ENCODE measurements around the gene CAMK4. TPM values are rescaled to one million over a fixed set of nuclear protein-coding genes. Genes with fewer than 3 reads are reported as not detected.
"Not testable (repeated sequence)": the region's sequence is repeated elsewhere in the genome, so short reads cannot be mapped to it uniquely, and the experiment has no call there.

CAMK4 gene
- polyA plus RNA-seq, 3 donors from 2014 or later = 0.86 to 4.5 (median 1.8) TPM

- no peaks in the 10 kb centered on the region for H3K4me1 Mint-ChIP-seq
- peaks cover 1 to 14% (median 6%) of the 10 kb centered on the region in 6 donors for H3K9me3 Mint-ChIP-seq
- no peaks in the 10 kb centered on the region for H3K36me3 Mint-ChIP-seq
- DNase-seq = no peak
- H3K27ac Mint-ChIP-seq = no peak overlapping the region
- H3K4me3 Mint-ChIP-seq = no peak overlapping the region
- H3K27me3 Mint-ChIP-seq (ENCODE audit: low read depth in 3 of 3) = no peaks in the 10 kb centered on the region
Measured at GRCh38 chr5:111321376-111321775, 97.2 kb downstream of the CAMK4 start.

GRCh38 chr5:111326551-111326950 lies 102.4 kb downstream of the CAMK4 start:
- H3K9me3 Mint-ChIP-seq = peaks cover 0 to 15% (median 7%) of the 10 kb centered on the region in 6 donors
- no peaks in the 10 kb centered on the region for H3K27me3 Mint-ChIP-seq (ENCODE audit: low read depth in 3 of 3)
- no peak overlapping the region for H3K4me3 Mint-ChIP-seq
- no peak overlapping the region for H3K27ac Mint-ChIP-seq
- no peaks in the 10 kb centered on the region for H3K36me3 Mint-ChIP-seq
- no peak for DNase-seq
- no peaks in the 10 kb centered on the region for H3K4me1 Mint-ChIP-seq

- H3K36me3 Mint-ChIP-seq = no peaks in the 10 kb centered on the region
- no peak for DNase-seq
- peaks cover 0 to 6% (median 3%) of the 10 kb centered on the region in 6 donors for H3K9me3 Mint-ChIP-seq
- no peak overlapping the region for H3K27ac Mint-ChIP-seq
- no peak overlapping the region for H3K4me3 Mint-ChIP-seq
- H3K4me1 Mint-ChIP-seq = no peaks in the 10 kb centered on the region
- H3K27me3 Mint-ChIP-seq (ENCODE audit: low read depth in 3 of 3) = peaks cover 0 to 5% (median 0%) of the 10 kb centered on the region in 3 donors
Measured at GRCh38 chr5:111337133-111337532, 112.9 kb downstream of the CAMK4 start.

- Mint-ChIP-seq H3K36me3 (no peaks in the 10 kb centered on the region), H3K27me3 (ENCODE audit: low read depth in 3 of 3) (peaks cover 0 to 5% (median 0%) of the 10 kb centered on the region in 3 donors), H3K4me3 (no peak overlapping the region), H3K9me3 (peaks cover 0 to 7% (median 3%) of the 10 kb centered on the region in 6 donors), H3K27ac (no peak overlapping the region), H3K4me1 (no peaks in the 10 kb centered on the region)
- DNase-seq = peak in 1 of 3 donors; percentile 0
Measured at GRCh38 chr5:111337688-111338087, 113.5 kb downstream of the CAMK4 start.

- H3K27ac Mint-ChIP-seq = no peak overlapping the region
- H3K4me1 Mint-ChIP-seq = no peaks in the 10 kb centered on the region
- no peaks in the 10 kb centered on the region for H3K36me3 Mint-ChIP-seq
- no peak overlapping the region for H3K4me3 Mint-ChIP-seq
- peaks cover 0 to 6% (median 3%) of the 10 kb centered on the region in 3 donors for H3K27me3 Mint-ChIP-seq (ENCODE audit: low read depth in 3 of 3)
- peaks cover 0 to 7% (median 1%) of the 10 kb centered on the region in 6 donors for H3K9me3 Mint-ChIP-seq
- no peak for DNase-seq
Measured at GRCh38 chr5:111345731-111346130, 121.5 kb downstream of the CAMK4 start.

- no peak overlapping the region for H3K27ac Mint-ChIP-seq
- no peaks in the 10 kb centered on the region for H3K36me3 Mint-ChIP-seq
- no peak for DNase-seq
- H3K4me3 Mint-ChIP-seq = no peak overlapping the region
- peaks cover 0 to 5% (median 3%) of the 10 kb centered on the region in 3 donors for H3K27me3 Mint-ChIP-seq (ENCODE audit: low read depth in 3 of 3)
- H3K4me1 Mint-ChIP-seq = no peaks in the 10 kb centered on the region
- H3K9me3 Mint-ChIP-seq = peaks cover 0 to 3% (median under 1%) of the 10 kb centered on the region in 6 donors
Measured at GRCh38 chr5:111347021-111347420, 122.8 kb downstream of the CAMK4 start.

- DNase-seq = no peak
- Mint-ChIP-seq H3K27ac (no peak overlapping the region), H3K9me3 (peaks cover 0 to 2% (median 0%) of the 10 kb centered on the region in 6 donors), H3K27me3 (ENCODE audit: low read depth in 3 of 3) (peaks cover 0 to 5% (median 3%) of the 10 kb centered on the region in 3 donors), H3K4me3 (no peak overlapping the region), H3K36me3 (no peaks in the 10 kb centered on the region), H3K4me1 (no peaks in the 10 kb centered on the region)
Measured at GRCh38 chr5:111348661-111349329, 124.6 kb downstream of the CAMK4 start.

- Mint-ChIP-seq H3K9me3 (peaks cover 0 to 6% (median 0%) of the 10 kb centered on the region in 6 donors), H3K4me1 (no peaks in the 10 kb centered on the region), H3K36me3 (no peaks in the 10 kb centered on the region), H3K4me3 (no peak overlapping the region), H3K27me3 (ENCODE audit: low read depth in 3 of 3) (peaks cover 0 to 2% (median 1%) of the 10 kb centered on the region in 3 donors), H3K27ac (no peak overlapping the region)
- DNase-seq = no peak
Measured at GRCh38 chr5:111349429-111349828, 125.2 kb downstream of the CAMK4 start.

GRCh38 chr5:111353035-111353434 lies 128.9 kb downstream of the CAMK4 start:
- H3K27ac Mint-ChIP-seq = no peak overlapping the region

GRCh38 chr5:111358726-111359125 lies 134.5 kb downstream of the CAMK4 start:
- DNase-seq; H3K36me3 Mint-ChIP-seq; H3K4me1 Mint-ChIP-seq; H3K27me3 Mint-ChIP-seq (ENCODE audit: low read depth in 3 of 3); H3K27ac Mint-ChIP-seq; H3K4me3 Mint-ChIP-seq: not testable (repeated sequence)
- peaks cover 0 to 14% (median 4%) of the 10 kb centered on the region in 6 donors for H3K9me3 Mint-ChIP-seq

More at GRCh38 chr5:111353035-111353434, 128.9 kb downstream of the CAMK4 start:
- H3K4me1 Mint-ChIP-seq = no peaks in the 10 kb centered on the region
- no peak overlapping the region for H3K4me3 Mint-ChIP-seq
- H3K9me3 Mint-ChIP-seq = peaks cover 0 to 6% (median under 1%) of the 10 kb centered on the region in 6 donors
- H3K36me3 Mint-ChIP-seq = no peaks in the 10 kb centered on the region
- peaks cover 0 to 2% (median 1%) of the 10 kb centered on the region in 3 donors for H3K27me3 Mint-ChIP-seq (ENCODE audit: low read depth in 3 of 3)
- DNase-seq = no peak

GRCh38 chr5:111360173-111360572 lies 136.0 kb downstream of the CAMK4 start:
- no peak overlapping the region for H3K27ac Mint-ChIP-seq
- no peak overlapping the region for H3K4me3 Mint-ChIP-seq
- no peaks in the 10 kb centered on the region for H3K36me3 Mint-ChIP-seq
- H3K4me1 Mint-ChIP-seq = no peaks in the 10 kb centered on the region
- H3K9me3 Mint-ChIP-seq = peaks cover 0 to 14% (median 3%) of the 10 kb centered on the region in 6 donors
- no peaks in the 10 kb centered on the region for H3K27me3 Mint-ChIP-seq (ENCODE audit: low read depth in 3 of 3)
- no peak for DNase-seq

- Mint-ChIP-seq H3K27ac (no peak overlapping the region), H3K36me3 (no peaks in the 10 kb centered on the region), H3K9me3 (peaks cover 0 to 8% (median 0%) of the 10 kb centered on the region in 6 donors), H3K4me1 (no peaks in the 10 kb centered on the region), H3K4me3 (no peak overlapping the region), H3K27me3 (ENCODE audit: low read depth in 3 of 3) (peaks cover 0 to 2% (median 2%) of the 10 kb centered on the region in 3 donors)
- DNase-seq = no peak
Measured at GRCh38 chr5:111364992-111365391, 140.8 kb downstream of the CAMK4 start.

- Mint-ChIP-seq H3K4me1 (no peaks in the 10 kb centered on the region), H3K27ac (no peak overlapping the region), H3K4me3 (no peak overlapping the region), H3K36me3 (no peaks in the 10 kb centered on the region), H3K9me3 (peaks cover 0 to 8% (median 0%) of the 10 kb centered on the region in 6 donors), H3K27me3 (ENCODE audit: low read depth in 3 of 3) (peaks cover 0 to 2% (median 2%) of the 10 kb centered on the region in 3 donors)
- no peak for DNase-seq
Measured at GRCh38 chr5:111366388-111366787, 142.2 kb downstream of the CAMK4 start.

GRCh38 chr5:111367115-111367514 lies 142.9 kb downstream of the CAMK4 start:
- H3K27me3 Mint-ChIP-seq (ENCODE audit: low read depth in 3 of 3) = peaks cover 0 to 4% (median 2%) of the 10 kb centered on the region in 3 donors
- H3K9me3 Mint-ChIP-seq = peaks cover 0 to 10% (median 0%) of the 10 kb centered on the region in 6 donors
- no peaks in the 10 kb centered on the region for H3K4me1 Mint-ChIP-seq
- no peak for DNase-seq
- no peak overlapping the region for H3K27ac Mint-ChIP-seq
- H3K36me3 Mint-ChIP-seq = no peaks in the 10 kb centered on the region
- H3K4me3 Mint-ChIP-seq = no peak overlapping the region
